ENCODE results near the gene GPR156.

DNA sequence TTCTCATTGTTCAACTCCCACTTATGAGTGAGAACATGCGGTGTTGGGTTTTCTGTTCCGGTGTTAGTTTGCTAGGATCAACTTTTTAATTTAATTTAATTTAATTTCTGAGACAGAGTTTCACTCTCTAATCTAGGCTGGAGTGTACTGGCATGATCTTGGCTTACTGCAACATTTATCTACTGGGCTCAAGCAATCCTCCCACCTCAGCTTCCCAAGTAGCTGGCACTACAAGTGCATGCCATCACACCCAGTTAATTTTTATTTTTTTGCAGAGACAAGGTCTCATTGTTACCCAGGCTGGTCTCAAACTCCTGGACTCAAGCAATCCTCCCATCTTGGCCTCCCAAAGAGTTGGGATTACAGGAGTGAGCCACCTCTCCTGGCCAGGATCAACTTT lies 82.7 kb downstream of the GPR156 start:
- TF ChIP-seq, protein P1, sequence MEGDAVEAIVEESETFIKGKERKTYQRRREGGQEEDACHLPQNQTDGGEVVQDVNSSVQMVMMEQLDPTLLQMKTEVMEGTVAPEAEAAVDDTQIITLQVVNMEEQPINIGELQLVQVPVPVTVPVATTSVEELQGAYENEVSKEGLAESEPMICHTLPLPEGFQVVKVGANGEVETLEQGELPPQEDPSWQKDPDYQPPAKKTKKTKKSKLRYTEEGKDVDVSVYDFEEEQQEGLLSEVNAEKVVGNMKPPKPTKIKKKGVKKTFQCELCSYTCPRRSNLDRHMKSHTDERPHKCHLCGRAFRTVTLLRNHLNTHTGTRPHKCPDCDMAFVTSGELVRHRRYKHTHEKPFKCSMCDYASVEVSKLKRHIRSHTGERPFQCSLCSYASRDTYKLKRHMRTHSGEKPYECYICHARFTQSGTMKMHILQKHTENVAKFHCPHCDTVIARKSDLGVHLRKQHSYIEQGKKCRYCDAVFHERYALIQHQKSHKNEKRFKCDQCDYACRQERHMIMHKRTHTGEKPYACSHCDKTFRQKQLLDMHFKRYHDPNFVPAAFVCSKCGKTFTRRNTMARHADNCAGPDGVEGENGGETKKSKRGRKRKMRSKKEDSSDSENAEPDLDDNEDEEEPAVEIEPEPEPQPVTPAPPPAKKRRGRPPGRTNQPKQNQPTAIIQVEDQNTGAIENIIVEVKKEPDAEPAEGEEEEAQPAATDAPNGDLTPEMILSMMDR (IDR thresholded peaks at IDR 0.05): no peak
- TF ChIP-seq EP300 (IDR thresholded peaks at IDR 0.05): no peak
- TF ChIP-seq POLR2A (IDR thresholded peaks at IDR 0.05): no peak
- no peak for TF ChIP-seq POLR2AphosphoS5 (IDR thresholded peaks at IDR 0.05)
